GM19351 (cell line): ENCODE measurements around the gene CLDN2.

ENCODE experiments used
- ATAC-seq: cut with Tn5 transposase; IDR thresholded peaks from one replicate; pipeline ENCODE4 v1.9.1; 2021; ENCODE audit warnings: mild to moderate bottlenecking, moderate library complexity; ENCODE audit not compliant: unreplicated experiment

The CLDN2 gene

DNA sequence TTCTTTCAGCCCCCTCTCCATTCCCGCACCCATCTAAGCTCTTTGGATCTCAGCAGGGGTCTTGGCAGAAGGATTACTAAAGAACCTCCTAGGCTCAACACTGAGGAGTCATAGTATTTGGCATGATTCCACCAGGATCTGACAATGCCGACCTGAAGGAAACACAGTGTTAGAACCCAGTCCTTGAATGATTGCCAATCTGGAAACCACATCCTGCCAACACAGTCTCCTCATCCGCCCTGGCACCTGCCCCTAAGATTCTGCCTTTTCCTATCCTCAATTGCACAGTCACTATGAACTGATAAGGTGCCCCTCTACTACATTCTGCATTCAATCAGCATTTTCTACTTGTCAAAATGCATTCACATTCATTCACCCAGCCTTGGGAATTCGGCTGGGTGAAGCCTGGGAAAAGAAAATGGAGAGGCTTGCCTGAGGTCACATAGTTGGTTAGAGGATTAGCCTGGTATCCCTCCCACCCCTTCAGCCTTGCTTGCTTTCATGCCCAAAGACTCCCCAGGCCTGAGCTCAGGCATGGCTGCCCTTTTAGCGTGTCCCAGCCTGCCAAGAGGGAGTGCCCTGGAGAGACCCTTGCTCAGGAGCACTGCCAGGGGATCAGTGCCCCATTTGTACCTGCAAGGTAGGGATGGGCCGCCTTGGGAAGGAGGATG is 2.2 kb upstream of the CLDN2 start:
- ATAC-seq: no peak

DNA sequence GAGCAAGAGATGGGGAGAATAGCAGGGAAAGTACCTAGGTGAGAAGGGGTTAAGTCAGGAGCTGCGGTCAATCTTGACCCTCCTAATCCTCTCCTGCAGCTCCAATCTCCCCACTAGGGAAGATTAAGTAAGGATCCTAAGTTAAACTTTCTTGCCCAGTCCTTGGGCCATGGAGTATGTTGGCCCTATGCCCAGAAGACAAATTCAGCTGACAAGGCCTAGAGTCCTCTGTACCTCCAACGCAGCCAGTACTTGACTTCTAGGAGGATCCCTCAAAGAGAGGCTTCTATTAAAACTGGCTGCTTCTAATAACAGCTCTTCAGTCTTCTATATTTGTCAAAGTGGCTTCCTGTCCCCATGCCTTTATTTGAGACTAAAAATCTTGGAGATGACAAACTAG is 1.4 kb downstream of the CLDN2 start:
- no peak for ATAC-seq

DNA sequence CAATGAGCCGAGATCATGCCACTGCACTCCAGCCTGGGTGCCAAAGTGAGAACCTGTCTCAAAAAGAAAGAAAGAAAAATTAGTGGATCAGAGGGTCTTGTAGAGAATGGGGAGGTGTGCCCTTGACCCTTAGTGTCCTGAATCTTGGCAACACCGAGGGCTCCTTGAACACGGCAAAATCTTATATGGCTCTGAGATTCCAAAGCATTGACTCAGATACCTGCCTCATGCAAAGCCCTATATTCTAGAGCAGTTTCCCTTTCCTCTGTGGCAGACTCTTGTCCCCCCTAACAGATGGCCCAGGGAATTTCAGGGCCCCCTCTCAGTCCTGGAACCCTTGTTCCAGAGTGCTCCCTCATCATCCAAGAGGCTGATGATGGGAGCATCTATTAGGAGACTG is 6.8 kb downstream of the CLDN2 start:
- no peak for ATAC-seq

DNA sequence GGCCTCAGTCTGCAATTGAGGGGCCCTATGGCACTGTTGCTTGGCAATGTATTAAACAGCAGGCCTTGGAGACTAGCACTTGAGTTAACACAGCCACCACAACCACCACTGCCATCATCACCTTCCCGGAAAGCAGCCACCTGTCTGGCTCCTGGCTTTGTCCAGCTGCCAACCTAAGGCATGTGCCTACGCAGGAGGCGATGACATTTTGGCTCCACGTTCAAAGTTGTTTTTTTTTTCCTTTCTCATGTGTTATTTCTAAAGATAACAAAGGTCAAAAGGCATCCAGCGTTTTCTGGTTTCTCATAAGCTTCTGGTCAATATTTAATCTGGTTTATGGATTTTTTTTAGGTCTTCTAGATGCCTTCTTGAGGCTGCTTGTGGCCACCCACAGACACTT is 7.5 kb downstream of the CLDN2 start:
- no peak for ATAC-seq

DNA sequence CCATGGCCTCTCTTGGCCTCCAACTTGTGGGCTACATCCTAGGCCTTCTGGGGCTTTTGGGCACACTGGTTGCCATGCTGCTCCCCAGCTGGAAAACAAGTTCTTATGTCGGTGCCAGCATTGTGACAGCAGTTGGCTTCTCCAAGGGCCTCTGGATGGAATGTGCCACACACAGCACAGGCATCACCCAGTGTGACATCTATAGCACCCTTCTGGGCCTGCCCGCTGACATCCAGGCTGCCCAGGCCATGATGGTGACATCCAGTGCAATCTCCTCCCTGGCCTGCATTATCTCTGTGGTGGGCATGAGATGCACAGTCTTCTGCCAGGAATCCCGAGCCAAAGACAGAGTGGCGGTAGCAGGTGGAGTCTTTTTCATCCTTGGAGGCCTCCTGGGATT is 8.0 kb downstream of the CLDN2 start:
- ATAC-seq: no peak

DNA sequence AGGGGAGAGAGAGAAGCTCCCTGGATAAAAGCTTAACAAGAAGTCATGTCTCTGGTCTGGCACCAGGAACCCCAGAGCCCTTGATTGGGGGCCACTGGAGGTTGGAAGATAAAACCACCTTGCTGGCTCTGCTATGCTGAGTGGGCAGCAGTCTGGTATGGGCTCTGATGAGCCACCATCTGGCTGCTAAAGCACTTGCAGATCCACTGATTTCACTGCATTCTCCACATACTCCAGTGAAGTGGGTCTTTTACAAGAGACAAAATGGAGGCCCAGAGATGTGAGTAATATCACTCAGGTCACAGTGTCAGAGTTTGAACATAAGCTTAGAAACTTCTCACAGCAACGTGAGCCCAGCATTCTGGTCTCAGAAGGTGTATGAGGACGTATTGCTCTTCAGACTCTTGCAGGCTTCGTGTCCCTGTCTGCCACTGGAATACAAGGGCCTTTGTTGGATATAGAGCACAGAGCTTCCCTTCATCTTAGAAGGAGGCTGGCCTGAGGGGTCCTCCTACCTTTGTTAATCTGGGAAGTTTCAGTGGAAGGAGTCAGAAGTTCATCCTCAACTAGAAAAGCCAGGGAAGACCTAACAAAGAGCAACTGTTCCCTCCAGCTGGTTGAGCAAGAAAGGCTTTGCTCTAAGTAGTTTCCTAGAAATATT is 11.8 kb downstream of the CLDN2 start:
- ATAC-seq: no peak

DNA sequence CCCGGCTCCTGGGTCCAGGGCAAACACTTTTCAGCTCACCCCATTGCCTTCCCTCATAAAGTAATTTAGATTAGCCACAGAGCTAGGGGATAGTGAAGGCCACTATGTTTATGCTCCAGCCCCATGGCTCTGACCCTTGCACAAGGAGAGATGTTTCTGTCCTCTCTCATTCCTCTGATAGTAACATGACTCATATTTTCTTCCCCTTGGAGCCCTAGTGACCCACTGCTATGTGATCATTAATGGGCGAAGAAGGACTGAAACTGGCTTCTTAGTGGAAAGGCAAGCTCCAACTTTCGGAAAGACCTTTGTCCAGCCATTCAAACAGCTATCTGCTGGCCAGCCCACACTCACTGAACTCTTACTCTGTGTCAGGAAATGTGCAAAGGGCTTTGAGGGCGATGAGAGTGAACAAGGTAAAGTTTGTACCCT is 12.3 kb downstream of the CLDN2 start:
- no peak for ATAC-seq

DNA sequence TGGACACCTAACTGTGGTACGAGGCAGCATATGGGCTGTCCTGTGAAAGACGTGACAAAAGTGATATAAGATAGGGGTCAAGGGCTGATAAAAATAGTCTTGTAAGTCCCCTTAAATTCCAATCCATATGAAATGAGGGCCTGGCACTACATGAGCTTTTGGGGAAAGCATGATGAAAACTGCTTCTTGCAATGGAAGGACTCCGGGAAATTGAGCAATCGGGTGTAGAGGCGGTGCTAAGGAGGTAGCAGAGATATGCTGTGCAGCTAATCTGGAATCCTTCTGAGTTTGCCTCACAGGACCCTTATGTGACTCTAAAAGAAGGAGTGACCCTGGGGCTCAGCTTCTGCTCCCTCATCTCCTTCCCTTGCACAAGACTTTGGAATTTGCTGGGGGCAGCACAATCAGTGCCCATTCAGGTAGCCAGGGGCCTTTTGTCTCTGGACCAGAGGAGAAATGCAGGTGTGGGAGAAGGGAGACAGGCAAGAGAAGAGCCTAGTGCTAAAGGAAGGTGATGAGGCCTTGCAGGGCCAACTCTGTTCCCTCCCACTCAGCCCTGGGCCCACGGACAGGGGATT is 12.8 kb downstream of the CLDN2 start:
- no peak for ATAC-seq

DNA sequence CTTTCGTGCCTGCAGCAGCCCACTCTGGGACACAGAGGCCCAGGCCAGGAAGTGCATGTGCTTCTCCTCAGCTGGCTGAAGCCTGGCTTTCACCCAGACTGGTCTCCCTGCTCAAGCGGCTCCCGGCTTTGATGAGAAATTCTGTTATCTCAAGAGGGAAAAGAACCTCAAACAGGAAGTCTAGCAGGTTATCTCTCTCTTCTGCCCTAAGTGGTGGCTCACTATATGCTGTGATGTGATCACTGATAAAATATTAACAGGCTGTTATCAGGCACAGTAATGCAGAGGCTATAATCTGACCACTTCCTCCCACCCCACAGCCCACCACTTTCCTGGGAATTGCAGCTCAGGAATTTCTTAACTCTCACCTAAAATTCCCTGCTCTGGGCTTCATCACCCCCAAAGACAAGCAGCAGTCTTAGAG is 13.3 kb downstream of the CLDN2 start:
- ATAC-seq: no peak

DNA sequence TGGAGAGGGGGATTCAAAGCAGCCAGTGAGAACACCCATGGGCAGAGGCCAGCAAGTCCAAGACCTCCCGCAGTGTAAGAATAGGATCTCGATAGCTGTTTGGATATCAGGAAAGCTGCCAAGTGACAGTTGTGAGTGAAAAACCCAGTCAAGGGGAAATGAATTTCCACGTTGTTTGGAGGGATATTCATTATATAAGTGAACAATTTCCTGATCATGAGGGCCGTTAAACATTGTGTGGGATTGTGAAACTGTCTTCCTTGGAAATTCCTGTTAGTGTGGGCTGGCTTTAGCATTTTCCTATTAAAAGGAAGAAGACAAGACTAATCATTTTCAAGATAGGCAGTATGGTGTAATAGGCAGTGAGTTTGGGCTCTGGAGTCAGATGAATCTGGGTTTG is 15.0 kb downstream of the CLDN2 start:
- no peak for ATAC-seq

DNA sequence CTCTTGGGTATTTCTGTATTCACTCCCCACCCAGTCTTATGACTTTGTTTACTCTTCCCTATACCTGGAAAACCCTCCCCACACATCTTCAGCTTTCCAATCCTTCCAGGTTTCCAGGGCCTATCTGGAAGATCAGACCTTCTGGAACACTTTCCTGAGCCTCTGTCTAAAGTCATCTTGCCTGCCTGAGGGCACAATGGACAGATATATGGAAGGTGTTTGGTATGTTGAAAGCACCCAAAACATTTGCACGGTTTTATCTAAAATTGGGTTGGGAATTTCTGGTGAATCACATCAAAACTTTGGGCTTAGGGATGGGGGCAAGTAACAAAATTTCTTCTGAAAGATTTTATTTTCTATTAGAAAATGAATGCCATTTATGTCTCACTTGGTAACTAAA is 16.0 kb downstream of the CLDN2 start:
- ATAC-seq: no peak

DNA sequence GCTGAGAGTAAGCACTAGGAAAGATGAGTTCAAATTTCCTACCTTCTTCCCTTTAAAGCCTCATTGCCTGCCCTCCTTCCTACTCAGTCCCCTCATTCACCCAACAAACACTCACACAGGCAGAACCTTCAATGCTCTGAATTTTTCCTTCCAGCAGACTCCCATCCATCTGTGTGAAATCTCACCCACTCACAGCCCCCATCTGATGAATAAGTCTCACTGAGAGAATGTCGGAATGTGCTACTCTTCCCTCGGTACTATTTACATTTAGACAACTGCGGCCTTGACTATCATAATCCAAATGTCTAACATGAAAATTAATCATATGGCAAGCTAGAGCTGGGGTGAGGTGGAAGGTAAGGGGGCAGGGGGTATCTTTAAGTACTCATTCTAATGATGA is 19.4 kb downstream of the CLDN2 start:
- no peak for ATAC-seq

DNA sequence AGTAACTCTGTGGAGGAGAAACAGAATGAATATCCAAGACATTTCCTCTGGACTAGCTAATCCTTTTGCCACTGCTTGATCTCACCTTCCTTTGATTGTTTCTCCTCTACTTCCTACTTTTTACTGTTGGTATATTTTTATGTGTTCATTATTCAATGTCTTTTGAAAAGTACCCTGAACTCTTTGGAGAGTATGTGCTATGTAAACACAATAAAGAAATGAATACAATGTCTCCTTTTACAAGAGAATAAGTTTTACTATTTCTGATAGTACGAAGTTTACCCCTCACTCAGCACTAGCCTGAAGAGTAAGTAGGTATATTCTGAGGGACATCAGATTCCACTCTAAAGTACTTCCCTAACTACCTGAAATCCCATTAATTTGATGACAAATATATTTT is 19.9 kb downstream of the CLDN2 start:
- ATAC-seq: no peak

DNA sequence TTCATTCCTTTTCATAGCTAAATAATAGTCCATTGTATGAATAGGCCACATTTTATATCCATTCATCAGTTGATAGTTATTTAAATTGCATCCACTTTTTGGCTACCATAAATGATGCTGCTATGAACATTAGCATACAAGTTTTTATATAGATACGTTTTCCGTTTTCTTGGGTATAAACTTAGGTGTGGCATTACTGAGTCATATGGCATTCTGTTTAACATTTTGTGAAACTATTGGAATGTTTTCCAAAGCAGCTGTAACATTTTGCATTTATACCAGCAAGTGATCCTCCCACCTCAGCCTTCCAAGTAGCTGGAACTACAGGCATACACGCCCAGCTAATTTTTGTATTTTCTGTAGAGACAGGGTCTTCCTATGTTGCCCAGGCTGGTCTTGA is 26.3 kb downstream of the CLDN2 start:
- no peak for ATAC-seq

DNA sequence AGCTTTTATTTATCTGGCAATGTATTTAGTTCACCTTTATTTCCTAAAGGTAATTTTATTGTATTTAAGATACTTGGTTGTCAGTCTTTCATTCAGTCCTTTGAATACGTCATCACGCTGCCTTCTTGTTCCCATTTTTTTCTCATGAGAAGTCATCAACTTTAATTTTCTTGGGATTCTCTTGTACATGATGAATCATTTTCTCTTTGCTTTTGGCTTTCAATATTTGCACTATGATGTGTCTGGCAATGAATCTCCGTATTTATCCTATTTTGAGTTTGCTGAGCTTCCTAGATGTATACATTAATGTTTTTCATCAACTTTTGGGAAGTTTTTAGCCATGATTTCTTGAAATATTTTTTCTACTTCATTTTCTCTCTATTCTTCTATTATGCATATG is 28.4 kb downstream of the CLDN2 start:
- ATAC-seq: no peak

DNA sequence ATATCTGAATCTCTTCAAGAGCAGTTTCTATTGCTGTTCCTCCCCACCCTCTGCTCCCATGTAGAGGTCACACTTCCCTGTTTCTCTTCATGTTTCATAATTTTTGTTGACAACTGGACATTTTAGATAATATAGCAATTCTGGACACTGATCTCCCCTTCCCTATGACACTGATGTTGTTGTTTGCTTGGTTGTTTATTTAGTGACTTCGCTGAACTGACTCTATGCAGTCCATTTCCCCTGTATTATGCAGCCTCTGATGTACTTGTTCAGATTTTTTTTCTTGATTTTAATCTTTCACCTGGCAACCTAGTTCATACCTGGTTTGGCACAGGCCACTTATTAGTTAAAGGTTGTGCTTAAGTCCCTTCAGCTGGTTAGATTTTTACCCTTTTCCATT is 29.2 kb downstream of the CLDN2 start:
- no peak for ATAC-seq

DNA sequence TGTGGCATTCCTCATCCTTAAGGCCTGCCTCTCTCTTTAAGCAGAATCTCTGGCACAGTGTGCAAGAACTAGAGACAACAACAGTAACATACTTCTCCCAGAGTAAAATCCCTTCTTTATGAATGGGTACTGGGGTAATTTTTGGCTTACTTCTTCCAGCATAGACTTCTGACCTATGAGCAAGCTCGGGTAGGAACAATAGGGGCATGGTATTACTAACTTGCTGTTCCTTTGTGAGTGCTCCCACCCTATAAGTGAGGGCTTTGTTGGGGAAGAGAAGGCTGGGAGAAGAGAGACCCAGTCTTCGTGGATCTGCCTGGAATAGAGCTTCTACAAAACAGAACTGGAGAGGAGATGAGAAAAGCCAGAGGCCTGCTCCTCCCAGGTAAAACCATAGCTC is 30.2 kb downstream of the CLDN2 start:
- ATAC-seq: no peak

DNA sequence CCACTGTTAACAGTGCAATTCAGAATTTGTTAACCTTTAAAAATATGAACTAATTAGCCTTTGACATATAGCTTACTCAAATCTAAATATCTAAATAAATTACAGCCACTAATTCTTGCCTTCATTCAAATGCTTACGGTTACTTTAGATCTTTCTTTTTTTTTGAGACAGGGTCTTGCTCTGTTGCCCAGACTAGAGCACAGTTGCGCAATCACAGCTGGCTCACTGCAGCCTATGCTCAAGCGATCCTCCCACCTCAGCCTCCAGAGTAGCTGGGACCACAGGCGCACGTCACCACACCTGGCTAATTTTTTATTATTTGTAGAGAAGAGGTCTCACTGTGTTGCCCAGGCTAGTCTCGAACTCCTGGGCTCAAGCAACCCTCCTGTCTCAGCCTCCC is 31.0 kb downstream of the CLDN2 start:
- ATAC-seq: no peak

DNA sequence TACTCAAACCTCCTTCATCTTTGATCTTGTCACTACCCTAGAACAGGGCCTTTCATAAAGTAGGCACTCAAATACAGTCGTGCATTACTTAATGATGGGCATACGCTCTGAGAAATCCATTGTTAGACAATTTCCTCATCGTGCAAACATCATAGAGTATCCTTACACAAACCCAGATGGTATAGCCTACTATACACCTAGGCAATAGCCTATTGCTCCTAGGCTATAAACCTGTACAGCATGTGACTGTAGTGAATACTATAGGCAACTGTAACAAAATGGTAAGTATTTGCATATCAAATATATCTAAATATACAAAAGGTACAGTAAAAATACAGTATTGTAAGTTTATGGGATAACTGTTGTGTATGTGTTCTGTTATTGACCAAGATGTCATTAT is 31.9 kb downstream of the CLDN2 start:
- no peak for ATAC-seq

DNA sequence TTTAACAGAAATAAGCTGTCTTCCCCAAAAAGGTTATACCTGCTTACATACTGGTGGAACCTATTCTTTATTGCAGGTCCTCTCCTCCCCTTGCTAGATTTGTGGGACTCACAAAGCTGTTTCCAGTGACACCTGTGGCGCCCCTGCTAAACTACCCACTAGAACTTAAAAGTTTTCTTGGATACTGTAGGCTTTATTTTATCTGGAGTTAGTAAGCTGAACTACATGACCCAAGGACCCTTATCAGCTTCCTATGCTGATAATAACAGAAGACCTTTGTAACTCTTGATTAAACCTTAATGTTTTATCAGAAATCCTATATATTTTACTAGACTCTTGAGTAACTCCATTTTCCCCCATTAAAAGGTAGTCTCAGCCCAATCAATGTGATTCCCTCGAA is 32.3 kb downstream of the CLDN2 start:
- no peak for ATAC-seq

DNA sequence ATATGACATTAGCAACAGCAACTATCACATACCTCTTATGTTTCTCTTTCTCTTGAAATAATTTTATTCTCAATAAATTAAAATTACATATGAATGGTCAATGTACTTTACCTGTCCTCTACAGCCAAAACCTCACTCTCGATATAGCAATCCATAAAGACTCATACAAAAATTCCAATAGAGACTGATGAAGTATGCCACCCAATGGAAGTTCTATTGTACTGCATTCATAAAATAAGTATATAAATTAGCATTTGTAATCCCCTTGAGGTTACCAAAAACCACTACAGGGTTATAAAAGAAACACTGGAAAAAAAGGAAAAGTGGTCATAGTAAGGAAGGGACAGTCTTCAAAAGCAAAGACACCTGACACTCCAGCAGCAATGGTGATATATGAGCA is 32.8 kb downstream of the CLDN2 start:
- no peak for ATAC-seq

DNA sequence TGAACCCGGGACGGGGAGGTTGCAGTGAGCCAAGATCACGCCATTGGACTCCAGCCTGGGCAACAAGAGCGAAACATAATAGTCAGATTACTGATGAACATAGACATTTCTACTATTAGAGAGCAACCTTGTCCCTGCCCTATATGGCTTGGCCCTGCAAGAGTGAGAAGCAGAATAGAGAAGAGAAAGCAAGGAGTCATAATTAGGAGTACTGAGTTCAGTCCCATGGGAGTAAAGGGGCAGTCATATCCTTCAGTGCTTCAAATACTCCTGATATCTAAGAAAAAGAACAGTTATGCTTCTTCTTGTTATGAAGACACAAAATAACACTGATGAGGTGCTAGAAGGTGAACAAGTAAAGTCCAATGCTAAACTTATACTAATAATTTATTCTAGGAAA is 33.8 kb downstream of the CLDN2 start:
- ATAC-seq: no peak
